ENCODE measurements around the gene NTNG1.

DNA sequence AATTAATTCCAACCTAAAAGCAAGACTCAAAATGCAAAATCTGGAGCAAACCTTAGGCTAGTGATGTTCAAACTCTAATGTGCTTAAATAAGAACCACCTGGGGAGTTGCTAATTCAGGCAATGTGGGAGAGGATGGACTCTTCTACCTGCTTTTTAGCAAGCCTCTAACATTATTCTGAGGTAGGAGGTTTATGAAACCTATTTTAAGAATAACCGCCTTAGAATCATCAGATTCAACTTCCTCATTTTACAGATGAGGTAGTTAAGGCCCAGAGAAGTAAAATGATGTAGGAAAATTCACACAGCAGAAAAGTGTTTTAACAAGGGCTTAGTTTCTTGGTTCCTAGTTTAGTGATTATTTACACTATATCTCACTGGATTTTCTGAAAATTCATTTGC is 8.6 kb upstream of the NTNG1 start:
- no peak for TF ChIP-seq MXD4 (CRISPR knock-in tag; IDR thresholded peaks at IDR 0.05; ENCODE audit: borderline replicate concordance)
- no peak for TF ChIP-seq FOXP1 (CRISPR knock-in tag; IDR thresholded peaks at IDR 0.05; ENCODE audit: borderline replicate concordance)
- TF ChIP-seq, protein P1, sequence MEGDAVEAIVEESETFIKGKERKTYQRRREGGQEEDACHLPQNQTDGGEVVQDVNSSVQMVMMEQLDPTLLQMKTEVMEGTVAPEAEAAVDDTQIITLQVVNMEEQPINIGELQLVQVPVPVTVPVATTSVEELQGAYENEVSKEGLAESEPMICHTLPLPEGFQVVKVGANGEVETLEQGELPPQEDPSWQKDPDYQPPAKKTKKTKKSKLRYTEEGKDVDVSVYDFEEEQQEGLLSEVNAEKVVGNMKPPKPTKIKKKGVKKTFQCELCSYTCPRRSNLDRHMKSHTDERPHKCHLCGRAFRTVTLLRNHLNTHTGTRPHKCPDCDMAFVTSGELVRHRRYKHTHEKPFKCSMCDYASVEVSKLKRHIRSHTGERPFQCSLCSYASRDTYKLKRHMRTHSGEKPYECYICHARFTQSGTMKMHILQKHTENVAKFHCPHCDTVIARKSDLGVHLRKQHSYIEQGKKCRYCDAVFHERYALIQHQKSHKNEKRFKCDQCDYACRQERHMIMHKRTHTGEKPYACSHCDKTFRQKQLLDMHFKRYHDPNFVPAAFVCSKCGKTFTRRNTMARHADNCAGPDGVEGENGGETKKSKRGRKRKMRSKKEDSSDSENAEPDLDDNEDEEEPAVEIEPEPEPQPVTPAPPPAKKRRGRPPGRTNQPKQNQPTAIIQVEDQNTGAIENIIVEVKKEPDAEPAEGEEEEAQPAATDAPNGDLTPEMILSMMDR (IDR thresholded peaks at IDR 0.05) = no peak
- TF ChIP-seq, protein P2, sequence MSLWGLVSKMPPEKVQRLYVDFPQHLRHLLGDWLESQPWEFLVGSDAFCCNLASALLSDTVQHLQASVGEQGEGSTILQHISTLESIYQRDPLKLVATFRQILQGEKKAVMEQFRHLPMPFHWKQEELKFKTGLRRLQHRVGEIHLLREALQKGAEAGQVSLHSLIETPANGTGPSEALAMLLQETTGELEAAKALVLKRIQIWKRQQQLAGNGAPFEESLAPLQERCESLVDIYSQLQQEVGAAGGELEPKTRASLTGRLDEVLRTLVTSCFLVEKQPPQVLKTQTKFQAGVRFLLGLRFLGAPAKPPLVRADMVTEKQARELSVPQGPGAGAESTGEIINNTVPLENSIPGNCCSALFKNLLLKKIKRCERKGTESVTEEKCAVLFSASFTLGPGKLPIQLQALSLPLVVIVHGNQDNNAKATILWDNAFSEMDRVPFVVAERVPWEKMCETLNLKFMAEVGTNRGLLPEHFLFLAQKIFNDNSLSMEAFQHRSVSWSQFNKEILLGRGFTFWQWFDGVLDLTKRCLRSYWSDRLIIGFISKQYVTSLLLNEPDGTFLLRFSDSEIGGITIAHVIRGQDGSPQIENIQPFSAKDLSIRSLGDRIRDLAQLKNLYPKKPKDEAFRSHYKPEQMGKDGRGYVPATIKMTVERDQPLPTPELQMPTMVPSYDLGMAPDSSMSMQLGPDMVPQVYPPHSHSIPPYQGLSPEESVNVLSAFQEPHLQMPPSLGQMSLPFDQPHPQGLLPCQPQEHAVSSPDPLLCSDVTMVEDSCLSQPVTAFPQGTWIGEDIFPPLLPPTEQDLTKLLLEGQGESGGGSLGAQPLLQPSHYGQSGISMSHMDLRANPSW (CRISPR knock-in tag; conservative IDR thresholded peaks at IDR 0.05; ENCODE audit: low read depth) = no peak
- TF ChIP-seq NFYB (CRISPR knock-in tag; conservative IDR thresholded peaks at IDR 0.05; ENCODE audit: low read depth) = no peak
- no peak for TF ChIP-seq ETV6 (CRISPR knock-in tag; IDR thresholded peaks at IDR 0.05)
- TF ChIP-seq, protein P3, sequence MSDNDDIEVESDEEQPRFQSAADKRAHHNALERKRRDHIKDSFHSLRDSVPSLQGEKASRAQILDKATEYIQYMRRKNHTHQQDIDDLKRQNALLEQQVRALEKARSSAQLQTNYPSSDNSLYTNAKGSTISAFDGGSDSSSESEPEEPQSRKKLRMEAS (CRISPR knock-in tag; IDR thresholded peaks at IDR 0.05) = no peak
- no peak for TF ChIP-seq SP1 (CRISPR knock-in tag; conservative IDR thresholded peaks at IDR 0.05)
- TF ChIP-seq JUN (CRISPR knock-in tag; IDR thresholded peaks at IDR 0.05) = no peak
- TF ChIP-seq ATF1 (CRISPR knock-in tag; IDR thresholded peaks at IDR 0.05) = no peak
- no peak for TF ChIP-seq ZNF232 (CRISPR knock-in tag; IDR thresholded peaks at IDR 0.05)
- TF ChIP-seq, protein P4, sequence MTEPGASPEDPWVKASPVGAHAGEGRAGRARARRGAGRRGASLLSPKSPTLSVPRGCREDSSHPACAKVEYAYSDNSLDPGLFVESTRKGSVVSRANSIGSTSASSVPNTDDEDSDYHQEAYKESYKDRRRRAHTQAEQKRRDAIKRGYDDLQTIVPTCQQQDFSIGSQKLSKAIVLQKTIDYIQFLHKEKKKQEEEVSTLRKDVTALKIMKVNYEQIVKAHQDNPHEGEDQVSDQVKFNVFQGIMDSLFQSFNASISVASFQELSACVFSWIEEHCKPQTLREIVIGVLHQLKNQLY (CRISPR knock-in tag; IDR thresholded peaks at IDR 0.05) = no peak

All from WTC11 (cell line).